ENCODE results near the gene PABPC1L. TPM values are rescaled to one million over a fixed set of nuclear protein-coding genes. Genes with fewer than 3 reads are reported as not detected.

The PABPC1L gene
- total RNA-seq, 1 donor, result 10.8 TPM

DNA sequence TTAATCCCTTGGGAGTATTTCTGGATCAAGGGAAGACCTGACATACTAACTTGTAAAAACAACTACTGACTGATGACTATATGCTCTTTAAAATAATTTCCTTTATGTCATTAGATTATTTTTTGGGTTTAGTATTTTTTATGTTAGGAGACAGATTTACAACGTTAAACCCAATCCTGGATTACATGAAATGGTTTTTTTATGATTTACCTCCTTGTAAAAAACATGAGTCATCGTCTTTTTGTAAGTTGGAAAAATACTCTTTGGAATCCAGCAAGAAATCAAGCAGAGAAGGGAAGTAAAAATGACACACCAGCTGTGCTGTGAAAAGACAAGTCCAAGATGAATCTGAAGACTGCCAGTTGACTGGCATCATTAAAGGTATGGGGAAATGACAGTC lies 63.2 kb downstream of the PABPC1L start:
- no peak overlapping the region for H3K4me3 ChIP-seq (ENCODE audit: low read depth, low read length)
- no peak for TF ChIP-seq CTCF (IDR thresholded peaks at IDR 0.05; ENCODE audit: insufficient read depth, low read depth, low read length)
- peak; percentile 92 for DNase-seq (ENCODE audit: low read depth)

- no peak overlapping the region for H3K4me3 ChIP-seq (ENCODE audit: low read depth, low read length)
- no peak for TF ChIP-seq CTCF (IDR thresholded peaks at IDR 0.05; ENCODE audit: insufficient read depth, low read depth, low read length)
- no peak for DNase-seq (ENCODE audit: low read depth)
These were observed 66.8 kb downstream of the PABPC1L start for GRCh38 chr20:44976698-44977097.

DNA sequence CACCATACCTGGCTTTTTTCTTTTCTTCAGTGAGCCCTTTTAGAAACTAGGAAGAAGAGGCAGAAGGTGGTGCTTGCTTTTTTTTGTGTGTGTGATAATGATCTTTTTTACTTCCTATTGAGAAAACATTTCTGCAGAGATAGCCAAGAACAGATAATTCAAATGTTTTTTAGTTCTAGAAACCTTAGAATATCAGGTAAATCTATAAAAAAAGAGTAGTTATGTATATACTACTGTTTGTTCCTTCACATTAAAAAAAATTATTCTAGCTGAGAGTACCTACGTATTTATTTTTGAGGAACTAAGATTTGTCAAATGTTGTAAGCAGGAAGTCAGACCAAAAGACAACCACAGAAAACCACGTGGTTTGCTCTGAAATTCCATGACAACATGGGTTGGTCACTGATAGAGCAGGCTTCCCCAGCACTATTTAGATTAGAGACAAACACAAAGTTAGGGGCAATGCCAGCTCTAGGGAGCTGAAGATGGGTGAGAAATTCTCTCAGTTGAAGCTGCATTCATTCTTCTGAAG lies 69.3 kb downstream of the PABPC1L start:
- no peak for TF ChIP-seq CTCF (IDR thresholded peaks at IDR 0.05; ENCODE audit: insufficient read depth, low read depth, low read length)
- no peak overlapping the region for H3K4me3 ChIP-seq (ENCODE audit: low read depth, low read length)
- DNase-seq (ENCODE audit: low read depth), result peak; percentile 71

DNA sequence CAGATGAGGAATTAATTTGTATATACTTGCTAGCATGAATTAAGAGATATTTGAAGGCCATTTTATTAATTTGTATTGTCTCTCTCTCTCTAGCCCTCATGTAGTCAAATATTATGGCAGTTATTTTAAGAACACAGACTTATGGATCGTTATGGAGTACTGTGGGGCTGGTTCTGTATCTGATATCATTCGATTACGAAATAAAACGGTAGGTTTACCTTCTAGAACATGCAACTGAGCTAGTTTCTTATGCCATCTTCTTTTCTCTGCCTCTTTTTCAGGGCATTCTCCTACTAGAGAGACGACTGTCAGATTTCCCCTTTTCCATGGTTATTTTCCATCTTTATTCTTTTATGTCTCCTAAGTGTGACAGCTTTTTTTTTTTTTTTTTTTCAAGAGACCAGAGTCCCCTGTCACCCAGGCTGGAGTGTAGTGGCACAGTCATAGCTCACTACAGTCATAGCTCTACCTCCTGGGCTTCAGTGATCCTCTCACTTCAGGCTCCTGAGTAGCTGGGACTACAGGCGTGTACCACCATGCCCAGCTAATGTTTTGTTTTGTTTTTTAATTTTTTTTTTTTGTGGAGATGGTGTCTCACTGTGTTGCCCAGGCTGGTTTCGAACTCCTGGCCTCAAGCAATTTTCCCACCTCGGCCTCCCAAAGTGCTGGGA lies 72.0 kb downstream of the PABPC1L start:
- no peak for TF ChIP-seq CTCF (IDR thresholded peaks at IDR 0.05; ENCODE audit: insufficient read depth, low read depth, low read length)
- DNase-seq (ENCODE audit: low read depth), result no peak
- no peak overlapping the region for H3K4me3 ChIP-seq (ENCODE audit: low read depth, low read length)

- TF ChIP-seq CTCF (IDR thresholded peaks at IDR 0.05; ENCODE audit: insufficient read depth, low read depth, low read length), result no peak
- no peak overlapping the region for H3K4me3 ChIP-seq (ENCODE audit: low read depth, low read length)
- no peak for DNase-seq (ENCODE audit: low read depth)
These were observed 73.3 kb downstream of the PABPC1L start for GRCh38 chr20:44983093-44983674.

DNA sequence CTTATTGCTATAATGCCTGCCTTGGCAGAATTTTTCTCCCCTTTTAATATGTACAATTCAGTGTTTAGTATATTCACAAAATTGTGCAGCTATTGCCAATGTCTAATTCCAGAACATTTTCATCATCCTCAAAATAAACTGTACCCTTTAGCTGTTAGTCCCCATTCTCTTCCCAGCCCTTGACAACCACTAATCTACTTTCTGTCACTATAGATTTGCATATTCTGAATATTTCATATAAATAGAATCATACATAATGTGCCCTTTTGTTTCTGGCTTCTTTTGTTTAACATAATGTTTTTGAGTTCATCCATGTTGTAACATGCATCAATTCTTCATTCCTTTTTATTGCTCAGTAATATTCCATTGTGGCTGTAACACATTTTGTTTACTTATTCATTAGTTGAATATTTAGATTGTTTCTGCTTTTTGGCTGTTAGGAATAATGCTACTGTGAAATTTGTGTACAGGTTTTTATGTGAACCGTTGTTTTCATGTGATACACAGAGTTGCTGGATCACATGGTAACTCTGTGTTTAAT lies 78.8 kb downstream of the PABPC1L start:
- no peak overlapping the region for H3K4me3 ChIP-seq (ENCODE audit: low read depth, low read length)
- no peak for DNase-seq (ENCODE audit: low read depth)
- TF ChIP-seq CTCF (IDR thresholded peaks at IDR 0.05; ENCODE audit: insufficient read depth, low read depth, low read length), result no peak

Other genes starting within 250 kb of the PABPC1L start
- gene CCN5, start 194.7 kb upstream of the PABPC1L start, total RNA-seq, result 0.32 and 1.7 TPM in 2 replicates
- 0.32 and 1.7 TPM in 2 replicates for gene KCNK15, start 164.2 kb upstream of the PABPC1L start, total RNA-seq
- gene RIMS4, start 99.5 kb upstream of the PABPC1L start, total RNA-seq, result under 0.01 TPM in 1 of 2 replicates, not detected in the other
- gene YWHAB, start 24.4 kb upstream of the PABPC1L start, total RNA-seq, result 93.7 and 147 TPM in 2 replicates
- gene TOMM34, start 50.3 kb downstream of the PABPC1L start, total RNA-seq, result 15.1 and 22.0 TPM in 2 replicates
- gene STK4, start 56.5 kb downstream of the PABPC1L start, total RNA-seq, result 28.0 and 35.8 TPM in 2 replicates
- gene KCNS1, start 191.1 kb downstream of the PABPC1L start, total RNA-seq, result 0.86 and 1.3 TPM in 2 replicates
- not detected in 2 replicates for gene WFDC5, start 205.1 kb downstream of the PABPC1L start, total RNA-seq
- not detected in 2 replicates for gene WFDC12, start 214.4 kb downstream of the PABPC1L start, total RNA-seq